DMS153 (cell line): ENCODE measurements around the gene FER.

Source experiments
- DNase-seq: peaks from one replicate; lab custom pipeline; 2025; lab: John Stamatoyannopoulos, UW

Gene FER

DNA sequence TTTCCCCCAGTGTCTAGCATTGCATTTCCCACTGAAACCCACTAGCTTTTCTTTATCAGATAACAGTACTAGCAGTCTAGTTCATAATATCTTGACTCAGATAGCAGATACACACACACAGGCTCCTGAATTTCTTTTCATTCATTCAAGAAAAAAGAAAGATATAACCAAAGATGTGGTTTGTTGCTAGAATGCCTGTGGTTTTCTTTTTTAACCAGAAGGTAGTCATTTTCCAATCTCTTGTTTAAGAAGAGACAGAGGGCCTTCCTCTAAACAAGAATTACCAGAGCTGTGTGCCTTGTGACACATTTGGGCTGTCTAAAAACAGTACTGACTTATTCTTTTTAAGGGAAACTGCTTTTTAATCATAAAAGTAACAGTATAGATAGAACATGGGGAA, 494.8 kb downstream of the FER start:
- no peak for DNase-seq

DNA sequence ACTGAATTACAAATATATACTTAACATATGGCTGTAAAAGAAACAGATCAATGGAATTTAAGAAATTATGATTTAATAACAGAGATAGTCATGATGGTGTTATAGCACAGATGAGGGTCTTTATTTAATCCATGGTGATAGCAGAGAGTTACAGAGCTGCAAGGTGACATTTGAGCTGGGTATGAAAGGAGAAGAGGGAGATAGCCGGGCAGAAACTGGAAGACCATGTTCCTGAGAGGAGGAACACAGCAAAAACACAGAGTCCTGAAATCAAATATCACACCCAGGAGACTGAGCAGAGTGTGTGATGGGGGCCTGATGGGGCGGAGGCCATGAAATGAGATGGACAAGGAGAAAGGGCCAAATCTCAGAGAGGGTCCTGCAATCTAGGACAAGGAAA, 498.7 kb downstream of the FER start:
- DNase-seq = no peak
